NCI-H187 treated with DMSO at 0.1 percent for 48 hours (cell line): ENCODE measurements around the gene KRTAP12-3.
"Not testable (repeated sequence)": the region's sequence is repeated elsewhere in the genome, so short reads cannot be mapped to it uniquely, and the experiment has no call there.

ENCODE experiments used
- DNase-seq: peaks from one replicate; lab custom pipeline; 2025; lab: John Stamatoyannopoulos, UW

Gene KRTAP12-3

DNA sequence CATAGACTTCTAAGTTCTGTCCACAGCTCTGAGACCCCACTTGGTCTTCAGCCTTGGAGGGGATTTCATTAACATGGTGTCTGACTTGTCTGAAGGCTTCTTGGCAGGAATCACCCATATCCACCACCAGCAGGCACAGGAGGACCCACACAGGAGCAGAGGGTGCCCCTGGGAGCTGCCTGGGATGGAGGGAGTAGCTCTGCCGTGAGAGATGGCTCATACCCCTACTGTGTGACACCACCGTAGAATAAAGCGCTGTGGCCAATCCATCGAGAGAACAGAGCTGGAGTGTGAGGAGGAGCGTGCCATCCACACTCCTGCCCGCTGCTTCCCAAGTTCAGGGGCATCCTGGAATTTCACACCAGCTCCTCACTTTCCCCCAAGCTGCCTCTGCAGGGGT is 27.3 kb downstream of the KRTAP12-3 start:
- DNase-seq = not testable (repeated sequence)

DNA sequence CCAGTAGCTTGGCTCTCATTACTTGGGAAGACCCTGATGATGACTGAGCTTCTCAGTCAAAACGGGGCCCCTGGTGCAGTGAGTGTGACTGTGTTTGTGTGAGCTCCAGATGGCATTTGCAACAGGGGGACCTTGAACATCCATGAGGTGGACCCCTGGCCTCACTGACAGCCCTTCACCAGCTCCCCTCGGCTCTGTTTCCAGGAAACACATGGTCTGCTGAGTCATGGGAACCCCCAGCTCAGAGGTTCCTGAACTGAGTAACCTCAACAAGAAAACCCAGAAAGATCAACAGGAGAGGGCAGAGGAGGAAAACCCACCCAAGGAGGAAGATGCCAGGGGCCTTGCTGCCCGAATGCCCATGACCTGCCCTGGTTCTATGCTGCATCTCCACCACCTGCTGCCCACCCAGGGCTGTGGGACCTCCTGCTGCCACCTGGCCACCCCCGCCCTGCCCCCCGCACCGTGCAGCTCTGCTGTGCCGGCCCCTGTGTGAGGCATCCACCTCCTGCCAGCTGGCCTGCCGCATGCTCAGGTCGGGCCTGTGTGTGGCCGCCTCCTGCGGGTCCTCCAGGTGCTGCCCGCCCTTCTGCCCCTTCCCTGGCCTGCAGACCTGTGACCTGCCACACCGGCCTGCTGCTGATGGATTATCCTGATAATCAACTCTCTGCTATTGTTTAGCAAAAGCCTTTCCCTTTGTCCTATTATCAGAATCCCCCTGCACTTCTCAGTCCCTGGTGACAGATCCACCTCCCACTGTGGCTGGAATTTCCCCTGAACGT is 28.5 kb downstream of the KRTAP12-3 start:
- DNase-seq = no peak

DNA sequence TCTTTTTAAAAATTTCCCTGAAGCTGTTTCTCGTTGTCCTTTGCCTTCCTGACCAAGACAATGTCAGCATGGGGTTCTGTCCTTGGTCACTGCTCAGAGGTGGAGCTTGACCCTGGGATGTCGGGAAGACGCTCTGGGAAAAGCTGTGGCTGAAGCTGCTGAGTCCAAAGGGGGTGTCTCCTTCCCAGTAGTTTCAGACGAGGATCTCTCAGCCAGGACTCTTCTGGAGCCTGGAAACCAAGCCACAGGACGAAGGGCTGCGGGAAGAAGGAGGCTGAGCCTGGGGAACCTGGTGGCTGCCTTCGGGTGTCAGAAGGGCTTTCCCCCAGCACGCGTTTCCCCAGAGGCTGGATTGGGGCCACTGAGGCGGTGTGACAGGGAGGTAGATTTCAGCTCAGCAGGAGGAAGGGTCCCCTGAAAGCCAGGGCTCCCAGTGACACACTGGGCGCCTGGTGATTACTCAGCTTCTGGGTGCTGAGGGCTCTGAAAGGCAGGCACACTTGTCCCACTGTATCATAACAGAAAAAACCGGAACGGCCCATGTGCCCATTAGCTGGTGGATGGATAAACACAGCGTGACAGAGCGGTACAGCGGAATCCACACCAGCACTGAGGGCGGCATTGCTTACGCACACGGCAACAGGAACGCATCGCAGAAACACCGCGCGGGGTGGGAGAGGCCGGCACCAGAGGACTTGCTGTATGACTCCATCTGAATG is 29.3 kb downstream of the KRTAP12-3 start:
- no peak for DNase-seq

DNA sequence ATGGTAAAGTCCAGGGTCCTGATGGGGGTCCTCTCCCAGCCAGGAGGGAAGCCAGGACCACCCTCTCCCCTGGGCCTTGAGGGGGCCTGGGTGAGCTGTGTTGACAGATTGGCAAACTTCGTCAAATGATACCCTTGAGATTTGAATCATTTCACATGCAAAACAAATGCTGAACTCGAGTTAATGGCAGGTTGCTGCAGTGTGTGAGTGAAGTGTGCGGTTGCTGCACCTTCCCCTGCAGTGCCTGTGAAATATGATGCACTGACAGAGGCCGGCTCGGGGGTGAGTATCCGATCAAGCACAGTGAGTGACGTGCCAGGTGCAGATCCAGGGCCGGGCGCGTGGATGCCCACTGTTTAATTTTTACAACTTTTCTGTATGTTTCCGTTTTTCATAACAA is 29.9 kb downstream of the KRTAP12-3 start:
- DNase-seq = peak; percentile 79

DNA sequence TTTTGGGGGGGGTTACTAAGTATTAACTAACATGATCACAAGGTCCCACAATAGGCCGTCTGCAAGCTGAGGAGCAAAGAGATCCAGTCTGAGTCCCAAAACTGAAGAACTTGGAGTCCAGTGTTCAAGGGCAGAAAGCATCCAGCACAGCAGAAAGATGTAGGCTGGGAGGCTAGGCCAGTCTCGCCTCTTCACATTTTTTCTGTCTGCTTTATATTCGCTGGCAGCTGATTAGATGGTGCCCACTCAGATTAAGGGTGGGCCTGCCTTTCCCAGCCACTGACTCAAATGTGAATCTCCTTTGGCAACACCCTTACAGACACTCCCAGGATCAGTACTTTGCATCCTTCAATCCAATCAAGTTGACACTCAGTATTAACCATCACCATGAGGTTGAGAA is 32.0 kb downstream of the KRTAP12-3 start:
- not testable (repeated sequence) for DNase-seq

GRCh38 chr21:44691686-44692085 is 34.0 kb downstream of the KRTAP12-3 start:
- DNase-seq = no peak

- DNase-seq = no peak
Observed at GRCh38 chr21:44692798-44693512, 35.2 kb downstream of the KRTAP12-3 start.

- no peak for DNase-seq
Observed at GRCh38 chr21:44694776-44695175, 37.0 kb downstream of the KRTAP12-3 start.

- no peak for DNase-seq
Observed at GRCh38 chr21:44695184-44695583, 37.5 kb downstream of the KRTAP12-3 start.

GRCh38 chr21:44695641-44696040 is 37.9 kb downstream of the KRTAP12-3 start:
- no peak for DNase-seq

DNA sequence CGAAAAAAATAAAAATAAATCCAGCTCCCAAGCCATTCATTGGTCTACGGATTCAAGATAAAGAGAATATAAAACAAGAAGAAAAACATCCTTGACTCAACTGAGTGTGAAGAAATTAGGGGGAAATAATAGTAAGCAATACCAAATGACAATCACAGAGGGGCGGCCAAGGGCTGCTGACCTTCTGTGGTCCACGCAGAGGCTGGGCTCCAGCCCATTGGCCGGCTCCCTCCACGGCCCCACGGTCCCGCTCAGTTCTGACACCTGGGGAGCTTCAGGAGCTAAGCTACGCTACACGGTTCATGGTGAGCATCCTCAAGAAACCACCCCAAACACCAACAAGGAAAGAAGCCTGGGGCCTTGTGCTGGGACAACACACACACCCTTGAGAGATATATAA is 38.8 kb downstream of the KRTAP12-3 start:
- no peak for DNase-seq

DNA sequence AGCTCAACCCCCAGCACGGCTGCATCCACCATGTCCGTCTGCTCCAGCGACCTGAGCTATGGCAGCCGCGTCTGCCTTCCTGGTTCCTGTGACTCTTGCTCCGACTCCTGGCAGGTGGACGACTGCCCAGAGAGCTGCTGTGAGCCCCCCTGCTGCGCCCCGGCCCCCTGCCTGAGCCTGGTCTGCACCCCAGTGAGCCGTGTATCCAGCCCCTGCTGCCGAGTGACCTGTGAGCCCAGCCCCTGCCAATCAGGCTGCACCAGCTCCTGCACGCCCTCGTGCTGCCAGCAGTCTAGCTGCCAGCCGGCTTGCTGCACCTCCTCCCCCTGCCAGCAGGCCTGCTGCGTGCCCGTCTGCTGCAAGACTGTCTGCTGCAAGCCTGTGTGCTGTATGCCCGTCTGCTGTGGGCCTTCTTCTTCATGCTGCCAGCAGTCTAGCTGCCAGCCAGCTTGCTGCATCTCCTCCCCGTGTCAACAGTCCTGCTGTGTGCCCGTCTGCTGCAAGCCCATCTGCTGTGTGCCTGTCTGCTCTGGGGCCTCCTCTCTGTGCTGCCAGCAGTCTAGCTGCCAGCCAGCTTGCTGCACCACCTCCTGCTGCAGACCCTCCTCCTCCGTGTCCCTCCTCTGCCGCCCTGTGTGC is 39.6 kb downstream of the KRTAP12-3 start, which contains the start of gene KRTAP10-12:
Gene KRTAP10-12, plus strand, starts transcription at position 1 of the 639 bp plus-strand sequence. Its CDS starts 30 bp downstream, at position 31.
- DNase-seq = not testable (repeated sequence)

GRCh38 chr21:44697811-44698734 is 40.3 kb downstream of the KRTAP12-3 start:
- no peak for DNase-seq

GRCh38 chr21:44699502-44700001 is 41.8 kb downstream of the KRTAP12-3 start:
- no peak for DNase-seq

- no peak for DNase-seq
Observed at GRCh38 chr21:44700101-44701022, 42.6 kb downstream of the KRTAP12-3 start.

GRCh38 chr21:44701023-44701400 is 43.3 kb downstream of the KRTAP12-3 start:
- DNase-seq = no peak

- DNase-seq = no peak
Observed at GRCh38 chr21:44701541-44701940, 43.8 kb downstream of the KRTAP12-3 start.

- DNase-seq = no peak
Observed at GRCh38 chr21:44702111-44702972, 44.6 kb downstream of the KRTAP12-3 start.
